ENCODE data around the gene CYP21A2.
A peak's percentile ranks its signal among the peaks of the same experiment; 100 is the strongest.
"Not testable (repeated sequence)": the region's sequence is repeated elsewhere in the genome, so short reads cannot be mapped to it uniquely, and the experiment has no call there.

Gene CYP21A2

GRCh38 chr6:32047855-32048766 is 9.9 kb downstream of the CYP21A2 start:
- peak; percentile 72 to 89 (median 79) for TF ChIP-seq CTCF (IDR thresholded peaks at IDR 0.05; ENCODE audit: unreplicated experiment in 3 of 3)
- H3K27ac Mint-ChIP-seq, result peak overlapping the region in 2 of 3 experiments; percentile 2 to 14
- peaks cover 9% of the 10 kb centered on the region for H3K27me3 Mint-ChIP-seq (ENCODE audit: low read depth)
- H3K4me3 Mint-ChIP-seq, result no peak overlapping the region
- H3K9me3 Mint-ChIP-seq, result no peaks in the 10 kb centered on the region
- peaks cover 22% of the 10 kb centered on the region for H3K4me1 Mint-ChIP-seq
- H3K36me3 Mint-ChIP-seq (ENCODE audit: low read depth), result no peaks in the 10 kb centered on the region

GRCh38 chr6:32049149-32049548 is 10.9 kb downstream of the CYP21A2 start:
- H3K36me3 Mint-ChIP-seq (ENCODE audit: low read depth); H3K4me3 Mint-ChIP-seq; H3K9me3 Mint-ChIP-seq; H3K27me3 Mint-ChIP-seq (ENCODE audit: low read depth): not testable (repeated sequence)
- Mint-ChIP-seq H3K27ac (peak overlapping the region in 2 of 3 experiments; percentile 23 to 35), H3K4me1 (peaks cover 22% of the 10 kb centered on the region)

- peaks cover 22% of the 10 kb centered on the region for H3K4me1 Mint-ChIP-seq
- H3K27ac Mint-ChIP-seq; H3K9me3 Mint-ChIP-seq; H3K27me3 Mint-ChIP-seq (ENCODE audit: low read depth); H3K36me3 Mint-ChIP-seq (ENCODE audit: low read depth); H3K4me3 Mint-ChIP-seq: not testable (repeated sequence)
Measured at GRCh38 chr6:32049736-32050135, 11.5 kb downstream of the CYP21A2 start.

- Mint-ChIP-seq H3K4me3 (no peak overlapping the region), H3K4me1 (peaks cover 22% of the 10 kb centered on the region), H3K9me3 (no peaks in the 10 kb centered on the region), H3K27ac (peak overlapping the region in 2 of 3 experiments; percentile 4 to 56), H3K27me3 (ENCODE audit: low read depth) (peaks cover 9% of the 10 kb centered on the region), H3K36me3 (ENCODE audit: low read depth) (no peaks in the 10 kb centered on the region)
- TF ChIP-seq CTCF (IDR thresholded peaks at IDR 0.05; ENCODE audit: unreplicated experiment in 3 of 3), result no peak
Measured at GRCh38 chr6:32050562-32050961, 12.3 kb downstream of the CYP21A2 start.

- H3K36me3 Mint-ChIP-seq (ENCODE audit: low read depth); H3K9me3 Mint-ChIP-seq; H3K4me3 Mint-ChIP-seq; H3K27ac Mint-ChIP-seq; H3K27me3 Mint-ChIP-seq (ENCODE audit: low read depth): not testable (repeated sequence)
- H3K4me1 Mint-ChIP-seq, result peaks cover 11% of the 10 kb centered on the region
Measured at GRCh38 chr6:32052626-32053025, 14.4 kb downstream of the CYP21A2 start.

GRCh38 chr6:32053314-32053713 is 15.1 kb downstream of the CYP21A2 start:
- not testable (repeated sequence) for H3K27me3 Mint-ChIP-seq (ENCODE audit: low read depth); H3K9me3 Mint-ChIP-seq; H3K36me3 Mint-ChIP-seq (ENCODE audit: low read depth); H3K4me1 Mint-ChIP-seq; H3K4me3 Mint-ChIP-seq; H3K27ac Mint-ChIP-seq

- H3K4me3 Mint-ChIP-seq, result not testable (repeated sequence)
Measured at GRCh38 chr6:32055756-32056155, 17.5 kb downstream of the CYP21A2 start.

GRCh38 chr6:32056254-32056653 is 18.0 kb downstream of the CYP21A2 start:
- Mint-ChIP-seq H3K4me1 (peaks cover 9% of the 10 kb centered on the region), H3K27me3 (ENCODE audit: low read depth) (no peaks in the 10 kb centered on the region), H3K9me3 (no peaks in the 10 kb centered on the region), H3K27ac (no peak overlapping the region), H3K36me3 (ENCODE audit: low read depth) (no peaks in the 10 kb centered on the region), H3K4me3 (no peak overlapping the region)
- no peak for TF ChIP-seq CTCF (IDR thresholded peaks at IDR 0.05; ENCODE audit: unreplicated experiment in 3 of 3)

More at GRCh38 chr6:32055756-32056155, 17.5 kb downstream of the CYP21A2 start:
- not testable (repeated sequence) for H3K27ac Mint-ChIP-seq; H3K27me3 Mint-ChIP-seq (ENCODE audit: low read depth); H3K36me3 Mint-ChIP-seq (ENCODE audit: low read depth); H3K4me1 Mint-ChIP-seq; H3K9me3 Mint-ChIP-seq

Measured in nephron (organoid).